Activated naive CD8-positive, alpha-beta T cell treated with anti-CD3 and anti-CD28 coated beads, Interleukin-2, amount 50 U/mL, for 24 hours (primary cell): ENCODE measurements around the gene FHOD3.
"Not testable (repeated sequence)": the region's sequence is repeated elsewhere in the genome, so short reads cannot be mapped to it uniquely, and the experiment has no call there.

Experiments used
- ATAC-seq: fragments of 150-1000 bp; cut with Tn5 transposase; one replicate; pipeline ENCODE4 v1.10.0; 2021
- DNase-seq: peaks from one replicate; pipeline ENCODE4 v3.0.0; 2021
- H3K27ac Mint-ChIP-seq: one replicate; pipeline ENCODE4 v1.8.0; 2021; ENCODE audit warnings: mild to moderate bottlenecking, mixed read lengths
- H3K27me3 Mint-ChIP-seq: one replicate; pipeline ENCODE4 v1.8.0; 2021; ENCODE audit warnings: mixed read lengths
- H3K36me3 Mint-ChIP-seq: one replicate; pipeline ENCODE4 v1.8.0; 2021; ENCODE audit warnings: low read depth, mixed read lengths
- H3K4me1 Mint-ChIP-seq: one replicate; pipeline ENCODE4 v1.8.0; 2021; ENCODE audit warnings: mixed read lengths
- H3K4me3 Mint-ChIP-seq: one replicate; pipeline ENCODE4 v1.8.0; 2021; ENCODE audit warnings: mild to moderate bottlenecking, moderate library complexity, mixed read lengths
- H3K9me3 Mint-ChIP-seq: one replicate; pipeline ENCODE4 v1.8.0; 2021; ENCODE audit warnings: mixed read lengths

Gene FHOD3

GRCh38 chr18:36706134-36706881, 408.8 kb downstream of the FHOD3 start:
- Mint-ChIP-seq H3K9me3 (no peaks in the 10 kb centered on the region), H3K27me3 (peaks cover 7% of the 10 kb centered on the region), H3K4me3 (no peak overlapping the region), H3K27ac (no peak overlapping the region), H3K4me1 (no peaks in the 10 kb centered on the region), H3K36me3 (no peaks in the 10 kb centered on the region)
- no peak for ATAC-seq
- no peak for DNase-seq

- no peak for DNase-seq
- Mint-ChIP-seq H3K27ac (no peak overlapping the region), H3K4me3 (no peak overlapping the region), H3K27me3 (peaks cover 11% of the 10 kb centered on the region), H3K36me3 (no peaks in the 10 kb centered on the region), H3K9me3 (no peaks in the 10 kb centered on the region), H3K4me1 (no peaks in the 10 kb centered on the region)
- ATAC-seq: no peak
These were observed 410.9 kb downstream of the FHOD3 start for GRCh38 chr18:36708366-36708765.

- no peak for DNase-seq
- no peak overlapping the region for H3K4me3 Mint-ChIP-seq
- no peaks in the 10 kb centered on the region for H3K4me1 Mint-ChIP-seq
- H3K9me3 Mint-ChIP-seq: no peaks in the 10 kb centered on the region
- peaks cover 15% of the 10 kb centered on the region for H3K27me3 Mint-ChIP-seq
- no peak overlapping the region for H3K27ac Mint-ChIP-seq
- no peak for ATAC-seq
- H3K36me3 Mint-ChIP-seq: no peaks in the 10 kb centered on the region
These were observed 411.8 kb downstream of the FHOD3 start for GRCh38 chr18:36709315-36709714.

GRCh38 chr18:36711014-36711725, 413.7 kb downstream of the FHOD3 start:
- Mint-ChIP-seq H3K4me3 (no peak overlapping the region), H3K27me3 (peaks cover 9% of the 10 kb centered on the region), H3K27ac (no peak overlapping the region), H3K4me1 (no peaks in the 10 kb centered on the region), H3K9me3 (no peaks in the 10 kb centered on the region), H3K36me3 (no peaks in the 10 kb centered on the region)
- ATAC-seq (no peak), DNase-seq (no peak)

- no peak for ATAC-seq
- Mint-ChIP-seq H3K27me3 (peaks cover 9% of the 10 kb centered on the region), H3K27ac (no peak overlapping the region), H3K9me3 (no peaks in the 10 kb centered on the region), H3K36me3 (no peaks in the 10 kb centered on the region), H3K4me1 (no peaks in the 10 kb centered on the region), H3K4me3 (no peak overlapping the region)
- no peak for DNase-seq
These were observed 414.4 kb downstream of the FHOD3 start for GRCh38 chr18:36711813-36712444.

- Mint-ChIP-seq H3K36me3 (no peaks in the 10 kb centered on the region), H3K4me1 (no peaks in the 10 kb centered on the region), H3K4me3 (no peak overlapping the region), H3K9me3 (no peaks in the 10 kb centered on the region), H3K27ac (no peak overlapping the region), H3K27me3 (peaks cover 7% of the 10 kb centered on the region)
- no peak for DNase-seq
- no peak for ATAC-seq
These were observed 417.0 kb downstream of the FHOD3 start for GRCh38 chr18:36714476-36714875.

GRCh38 chr18:36717422-36718110, 420.1 kb downstream of the FHOD3 start:
- H3K36me3 Mint-ChIP-seq: no peaks in the 10 kb centered on the region
- ATAC-seq (no peak), DNase-seq (no peak)
- no peak overlapping the region for H3K27ac Mint-ChIP-seq
- no peaks in the 10 kb centered on the region for H3K9me3 Mint-ChIP-seq
- no peak overlapping the region for H3K4me3 Mint-ChIP-seq
- no peaks in the 10 kb centered on the region for H3K4me1 Mint-ChIP-seq
- H3K27me3 Mint-ChIP-seq: peaks cover 4% of the 10 kb centered on the region

- peaks cover 2% of the 10 kb centered on the region for H3K27me3 Mint-ChIP-seq
- H3K9me3 Mint-ChIP-seq: no peaks in the 10 kb centered on the region
- ATAC-seq (no peak), DNase-seq (no peak)
- no peaks in the 10 kb centered on the region for H3K36me3 Mint-ChIP-seq
- H3K4me1 Mint-ChIP-seq: no peaks in the 10 kb centered on the region
- H3K4me3 Mint-ChIP-seq: no peak overlapping the region
- no peak overlapping the region for H3K27ac Mint-ChIP-seq
These were observed 421.3 kb downstream of the FHOD3 start for GRCh38 chr18:36718705-36719328.

- Mint-ChIP-seq H3K4me3 (no peak overlapping the region), H3K9me3 (no peaks in the 10 kb centered on the region), H3K27me3 (no peaks in the 10 kb centered on the region), H3K27ac (no peak overlapping the region), H3K36me3 (no peaks in the 10 kb centered on the region), H3K4me1 (no peaks in the 10 kb centered on the region)
- ATAC-seq (no peak), DNase-seq (no peak)
These were observed 422.1 kb downstream of the FHOD3 start for GRCh38 chr18:36719630-36720029.

- not testable (repeated sequence) for ATAC-seq, H3K4me1 Mint-ChIP-seq, H3K36me3 Mint-ChIP-seq, H3K27ac Mint-ChIP-seq, H3K4me3 Mint-ChIP-seq, H3K9me3 Mint-ChIP-seq, H3K27me3 Mint-ChIP-seq, DNase-seq
These were observed 423.8 kb downstream of the FHOD3 start for GRCh38 chr18:36721351-36721750.

- no peak for ATAC-seq
- no peaks in the 10 kb centered on the region for H3K9me3 Mint-ChIP-seq
- no peaks in the 10 kb centered on the region for H3K4me1 Mint-ChIP-seq
- no peak for DNase-seq
- no peaks in the 10 kb centered on the region for H3K27me3 Mint-ChIP-seq
- no peaks in the 10 kb centered on the region for H3K36me3 Mint-ChIP-seq
- H3K4me3 Mint-ChIP-seq: no peak overlapping the region
- no peak overlapping the region for H3K27ac Mint-ChIP-seq
These were observed 426.7 kb downstream of the FHOD3 start for GRCh38 chr18:36724169-36724568.

GRCh38 chr18:36724591-36725001, 427.1 kb downstream of the FHOD3 start:
- Mint-ChIP-seq H3K27me3 (no peaks in the 10 kb centered on the region), H3K36me3 (no peaks in the 10 kb centered on the region), H3K27ac (no peak overlapping the region), H3K4me1 (no peaks in the 10 kb centered on the region), H3K4me3 (no peak overlapping the region), H3K9me3 (no peaks in the 10 kb centered on the region)
- DNase-seq (no peak), ATAC-seq (no peak)

- no peak overlapping the region for H3K27ac Mint-ChIP-seq
- no peaks in the 10 kb centered on the region for H3K4me1 Mint-ChIP-seq
- H3K9me3 Mint-ChIP-seq: peaks cover 4% of the 10 kb centered on the region
- no peaks in the 10 kb centered on the region for H3K36me3 Mint-ChIP-seq
- no peaks in the 10 kb centered on the region for H3K27me3 Mint-ChIP-seq
- H3K4me3 Mint-ChIP-seq: no peak overlapping the region
- no peak for DNase-seq
- no peak for ATAC-seq
These were observed 430.8 kb downstream of the FHOD3 start for GRCh38 chr18:36728345-36728744.

- Mint-ChIP-seq H3K36me3 (no peaks in the 10 kb centered on the region), H3K9me3 (peaks cover 4% of the 10 kb centered on the region), H3K4me3 (no peak overlapping the region), H3K27ac (no peak overlapping the region), H3K27me3 (no peaks in the 10 kb centered on the region), H3K4me1 (no peaks in the 10 kb centered on the region)
- DNase-seq (no peak), ATAC-seq (no peak)
These were observed 431.7 kb downstream of the FHOD3 start for GRCh38 chr18:36729197-36729596.
